ENCODE data around the gene STT3A.

DNA sequence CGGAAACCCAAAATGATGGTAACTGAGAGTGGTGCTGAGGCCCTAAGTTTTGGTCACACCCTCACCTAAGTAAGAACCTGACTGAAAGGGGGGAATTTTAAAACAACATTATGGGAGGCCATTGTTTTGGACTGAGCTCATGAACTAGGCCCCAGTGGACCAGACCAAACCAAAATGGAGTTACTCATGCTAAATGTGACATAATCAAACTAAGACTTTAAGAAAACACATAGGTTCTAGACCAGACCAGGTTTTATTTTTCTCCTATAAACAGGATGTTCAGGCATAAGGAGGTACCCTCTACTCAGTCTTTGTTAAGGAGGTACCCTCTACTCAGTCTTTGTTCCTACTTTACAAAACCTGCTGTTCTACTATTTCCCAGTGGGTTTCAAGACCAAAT is 30.7 kb upstream of the STT3A start:
- TF ChIP-seq, protein P1, sequence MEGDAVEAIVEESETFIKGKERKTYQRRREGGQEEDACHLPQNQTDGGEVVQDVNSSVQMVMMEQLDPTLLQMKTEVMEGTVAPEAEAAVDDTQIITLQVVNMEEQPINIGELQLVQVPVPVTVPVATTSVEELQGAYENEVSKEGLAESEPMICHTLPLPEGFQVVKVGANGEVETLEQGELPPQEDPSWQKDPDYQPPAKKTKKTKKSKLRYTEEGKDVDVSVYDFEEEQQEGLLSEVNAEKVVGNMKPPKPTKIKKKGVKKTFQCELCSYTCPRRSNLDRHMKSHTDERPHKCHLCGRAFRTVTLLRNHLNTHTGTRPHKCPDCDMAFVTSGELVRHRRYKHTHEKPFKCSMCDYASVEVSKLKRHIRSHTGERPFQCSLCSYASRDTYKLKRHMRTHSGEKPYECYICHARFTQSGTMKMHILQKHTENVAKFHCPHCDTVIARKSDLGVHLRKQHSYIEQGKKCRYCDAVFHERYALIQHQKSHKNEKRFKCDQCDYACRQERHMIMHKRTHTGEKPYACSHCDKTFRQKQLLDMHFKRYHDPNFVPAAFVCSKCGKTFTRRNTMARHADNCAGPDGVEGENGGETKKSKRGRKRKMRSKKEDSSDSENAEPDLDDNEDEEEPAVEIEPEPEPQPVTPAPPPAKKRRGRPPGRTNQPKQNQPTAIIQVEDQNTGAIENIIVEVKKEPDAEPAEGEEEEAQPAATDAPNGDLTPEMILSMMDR (conservative IDR thresholded peaks at IDR 0.05 in 1 of 2, IDR thresholded peaks at IDR 0.05 in 1 of 2; ENCODE audit: low read depth in 1 of 2, low read length in 2 of 2): no peak
- TF ChIP-seq EZH2 (IDR thresholded peaks at IDR 0.05; ENCODE audit: low read length, missing control alignments): no peak
